OCI-LY3 (cell line): ENCODE results near the gene LYPD6.

Experiments
- CTCF ChIP-seq: fragments of 200-600, 300-600 bp; sonication (generic); IDR thresholded peaks from 2 replicates; pipeline ENCODE4 v1.5.1; 2014; ENCODE audit warnings: antibody characterized with exemption, low read length, low read depth
- EZH2phosphoT487 ChIP-seq: fragments of 200-600 bp; shearing (Covaris generic); IDR thresholded peaks from 2 replicates; pipeline ENCODE4 v1.6.1; 2018; ENCODE audit warnings: antibody characterized with exemption, mixed run types, low read depth

- TF ChIP-seq CTCF, result no peak
- TF ChIP-seq EZH2phosphoT487, result no peak
These were observed 152.7 kb downstream of the LYPD6 start for GRCh38 chr2:149483004-149483605.
